Ectodermal cell (in vitro differentiated cells): ENCODE data around the gene CAMK2D.

Experiments
- H3K27ac ChIP-seq: 2 replicates; pipeline ENCODE4 v1.7.0; 2013; ENCODE audit warnings: mild to moderate bottlenecking, low read depth, low read length; ENCODE audit not compliant: insufficient read depth, poor library complexity, severe bottlenecking
- H3K27me3 ChIP-seq: 2 replicates; pipeline ENCODE4 v1.7.0; 2013; ENCODE audit warnings: mild to moderate bottlenecking, low read length; ENCODE audit not compliant: insufficient read depth, control insufficient read depth, poor library complexity, severe bottlenecking
- H3K36me3 ChIP-seq: one replicate; pipeline ENCODE4 v1.7.0; 2013; ENCODE audit warnings: low read length; ENCODE audit not compliant: control insufficient read depth, insufficient read depth
- H3K4me1 ChIP-seq: one replicate; pipeline ENCODE4 v1.7.0; 2013; ENCODE audit warnings: low read length; ENCODE audit not compliant: control insufficient read depth, insufficient read depth
- H3K4me3 ChIP-seq: 2 replicates; pipeline ENCODE4 v1.7.0; 2013; ENCODE audit warnings: low read depth, low read length, control low read depth; ENCODE audit not compliant: insufficient read depth
- H3K9me3 ChIP-seq: 2 replicates; pipeline ENCODE4 v1.7.0; 2013; ENCODE audit warnings: mild to moderate bottlenecking, low read length, moderate library complexity; ENCODE audit not compliant: control insufficient read depth
- WGBS, 2 experiments: methylation state at CpG; one replicate each; pipeline ENCODE4 v1.1.7; 2013; ENCODE audit warnings: missing lambda C conversion rate in 2 of 2; 5-methylcytosine and 5-hydroxymethylcytosine counted together

CAMK2D gene

DNA sequence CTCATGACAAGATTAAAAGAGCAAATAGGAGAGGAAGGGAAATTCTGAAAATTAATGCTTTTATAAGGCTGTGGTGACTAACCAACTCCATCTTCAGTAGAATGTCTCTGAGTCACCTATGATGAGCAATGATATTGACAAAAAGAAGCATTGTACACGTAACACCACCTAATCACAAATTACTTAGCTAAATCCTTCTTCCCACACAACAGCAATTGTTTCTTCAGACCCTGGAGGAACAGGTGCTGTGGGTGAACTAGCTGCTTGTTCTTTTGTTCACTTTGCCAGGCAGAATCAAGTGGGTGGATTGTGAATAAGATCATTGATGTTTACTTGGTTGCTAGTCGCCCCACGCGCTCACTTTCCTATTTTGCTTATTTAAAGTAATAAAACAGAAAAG lies 315.5 kb downstream of the CAMK2D start:
- no peaks in the 10 kb centered on the region for H3K27me3 ChIP-seq
- peaks cover 10% of the 10 kb centered on the region for H3K4me1 ChIP-seq
- H3K27ac ChIP-seq: no peak overlapping the region
- no peaks in the 10 kb centered on the region for H3K36me3 ChIP-seq
- no peaks in the 10 kb centered on the region for H3K9me3 ChIP-seq
- 89 to 97% methylated on average over 2 to 4 of the region's 4 CpGs for WGBS, 2 experiments
- no peak overlapping the region for H3K4me3 ChIP-seq

GRCh38 chr4:113445286-113445685 lies 316.3 kb downstream of the CAMK2D start:
- Histone ChIP-seq H3K9me3 (no peaks in the 10 kb centered on the region), H3K4me1 (peaks cover 10% of the 10 kb centered on the region), H3K27me3 (no peaks in the 10 kb centered on the region), H3K4me3 (no peak overlapping the region), H3K36me3 (no peaks in the 10 kb centered on the region), H3K27ac (no peak overlapping the region)
- WGBS, 2 experiments: 93 to 99% methylated on average over 5 of the region's 5 CpGs

- H3K27ac ChIP-seq: no peak overlapping the region
- no peaks in the 10 kb centered on the region for H3K9me3 ChIP-seq
- 85 to 92% methylated on average over 1 of the region's 1 CpG for WGBS, 2 experiments
- peaks cover 10% of the 10 kb centered on the region for H3K4me1 ChIP-seq
- no peaks in the 10 kb centered on the region for H3K36me3 ChIP-seq
- no peaks in the 10 kb centered on the region for H3K27me3 ChIP-seq
- H3K4me3 ChIP-seq: no peak overlapping the region
These were observed 317.2 kb downstream of the CAMK2D start for GRCh38 chr4:113444386-113444785.

- Histone ChIP-seq H3K4me1 (peaks cover 10% of the 10 kb centered on the region), H3K27me3 (no peaks in the 10 kb centered on the region), H3K4me3 (no peak overlapping the region), H3K9me3 (no peaks in the 10 kb centered on the region), H3K27ac (no peak overlapping the region), H3K36me3 (no peaks in the 10 kb centered on the region)
- 92 to 94% methylated on average over 6 of the region's 6 CpGs for WGBS, 2 experiments
These were observed 318.7 kb downstream of the CAMK2D start for GRCh38 chr4:113442826-113443225.

- H3K4me3 ChIP-seq: no peak overlapping the region
- no peaks in the 10 kb centered on the region for H3K36me3 ChIP-seq
- H3K27ac ChIP-seq: no peak overlapping the region
- no peaks in the 10 kb centered on the region for H3K27me3 ChIP-seq
- no peaks in the 10 kb centered on the region for H3K9me3 ChIP-seq
- WGBS, 2 experiments: 91 to 94% methylated on average over 4 of the region's 4 CpGs
- peaks cover 1% of the 10 kb centered on the region for H3K4me1 ChIP-seq
These were observed 321.2 kb downstream of the CAMK2D start for GRCh38 chr4:113440371-113440770.

- no peak overlapping the region for H3K27ac ChIP-seq
- H3K27me3 ChIP-seq: no peaks in the 10 kb centered on the region
- no peaks in the 10 kb centered on the region for H3K36me3 ChIP-seq
- H3K4me3 ChIP-seq: no peak overlapping the region
- 92 to 96% methylated on average over 5 of the region's 5 CpGs for WGBS, 2 experiments
- no peaks in the 10 kb centered on the region for H3K9me3 ChIP-seq
- no peaks in the 10 kb centered on the region for H3K4me1 ChIP-seq
These were observed 322.9 kb downstream of the CAMK2D start for GRCh38 chr4:113438596-113438995.

GRCh38 chr4:113437129-113437528 lies 324.4 kb downstream of the CAMK2D start:
- H3K36me3 ChIP-seq: no peaks in the 10 kb centered on the region
- no peaks in the 10 kb centered on the region for H3K27me3 ChIP-seq
- H3K27ac ChIP-seq: no peak overlapping the region
- H3K4me3 ChIP-seq: no peak overlapping the region
- no peaks in the 10 kb centered on the region for H3K9me3 ChIP-seq
- no peaks in the 10 kb centered on the region for H3K4me1 ChIP-seq
- WGBS, 2 experiments: 76% methylated on average over 3 of the region's 3 CpGs

DNA sequence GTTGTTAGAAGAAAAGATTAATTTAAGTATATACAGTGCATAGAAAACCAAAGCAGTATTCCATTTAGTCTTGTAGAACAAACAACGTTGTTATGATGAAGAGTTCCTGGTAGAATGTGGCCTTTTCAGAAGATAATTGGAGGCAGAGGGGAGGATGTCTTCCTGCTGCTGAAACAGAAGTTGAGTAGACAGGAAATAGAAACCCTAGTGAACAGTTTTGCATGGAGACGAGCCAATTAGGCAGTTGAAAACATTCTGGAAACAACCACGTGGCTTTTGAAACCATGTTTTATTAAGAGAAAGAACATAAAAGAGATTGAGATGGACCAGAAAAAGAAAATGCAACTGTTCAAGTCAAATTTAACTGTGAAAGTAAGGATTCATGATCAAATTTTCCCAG lies 325.2 kb downstream of the CAMK2D start:
- Histone ChIP-seq H3K9me3 (no peaks in the 10 kb centered on the region), H3K36me3 (no peaks in the 10 kb centered on the region), H3K27ac (no peak overlapping the region), H3K4me3 (no peak overlapping the region), H3K4me1 (no peaks in the 10 kb centered on the region), H3K27me3 (no peaks in the 10 kb centered on the region)
- WGBS, 2 experiments: 69 to 83% methylated on average over 3 of the region's 3 CpGs

DNA sequence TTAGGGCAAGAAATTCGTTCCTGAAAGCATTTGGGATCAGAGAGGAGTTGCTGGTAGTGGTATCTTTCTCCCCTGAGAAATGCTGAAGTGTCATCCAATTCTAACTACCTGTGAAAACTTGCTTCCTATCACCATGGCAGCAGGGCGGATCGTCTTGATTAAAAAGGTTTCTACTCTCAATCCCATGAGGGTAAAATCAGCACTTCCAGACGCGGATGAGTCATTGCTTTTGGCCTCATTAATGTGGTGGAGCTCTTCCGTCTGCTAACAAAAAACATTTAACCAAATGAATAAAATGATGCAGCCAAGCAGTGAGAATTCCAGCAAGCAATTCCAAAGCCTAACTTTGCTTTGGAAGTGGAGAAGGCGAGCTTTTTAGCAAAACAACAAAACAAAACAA lies 325.6 kb downstream of the CAMK2D start:
- no peak overlapping the region for H3K4me3 ChIP-seq
- H3K4me1 ChIP-seq: no peaks in the 10 kb centered on the region
- no peaks in the 10 kb centered on the region for H3K36me3 ChIP-seq
- WGBS, 2 experiments: 78 to 79% methylated on average over 6 to 7 of the region's 7 CpGs
- H3K27me3 ChIP-seq: no peaks in the 10 kb centered on the region
- no peaks in the 10 kb centered on the region for H3K9me3 ChIP-seq
- no peak overlapping the region for H3K27ac ChIP-seq

- H3K9me3 ChIP-seq: no peaks in the 10 kb centered on the region
- H3K27me3 ChIP-seq: no peaks in the 10 kb centered on the region
- no peak overlapping the region for H3K4me3 ChIP-seq
- H3K27ac ChIP-seq: no peak overlapping the region
- H3K4me1 ChIP-seq: no peaks in the 10 kb centered on the region
- no peaks in the 10 kb centered on the region for H3K36me3 ChIP-seq
- whole genome bisulfite sequencing, 2 experiments: 90 to 91% methylated on average over 3 of the region's 3 CpGs
These were observed 327.3 kb downstream of the CAMK2D start for GRCh38 chr4:113434247-113434587.

DNA sequence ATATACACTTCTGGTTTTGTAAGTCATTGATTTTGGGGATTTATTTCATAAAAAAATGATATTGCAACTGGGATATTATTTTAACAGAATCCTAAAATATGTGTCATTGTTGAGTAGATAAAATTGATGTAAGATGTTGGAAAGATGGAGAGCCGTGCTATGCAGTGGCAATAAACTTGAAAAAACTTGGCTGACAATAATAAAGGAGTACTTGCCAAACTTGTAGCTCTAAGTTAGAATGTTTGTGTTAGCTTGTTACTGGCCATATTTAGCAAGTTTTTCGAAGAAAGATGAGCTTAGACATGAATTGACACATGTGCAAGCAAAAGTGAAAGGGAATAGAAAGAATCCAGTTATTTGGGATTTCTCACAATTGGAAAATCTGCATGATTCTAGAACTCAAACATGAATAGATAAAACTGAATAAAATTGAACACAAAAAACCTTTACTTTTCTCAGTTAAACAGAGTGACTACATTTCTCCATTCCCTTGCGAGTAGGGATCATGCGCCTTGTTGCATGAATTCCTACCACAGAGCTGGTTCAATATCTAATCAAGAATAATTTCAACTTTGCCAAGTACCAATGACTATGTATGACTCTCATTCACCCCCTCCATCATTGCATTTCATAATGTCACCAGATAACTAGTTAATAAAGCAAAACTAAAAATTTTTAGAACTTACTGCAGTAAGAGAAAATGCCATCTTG lies 327.8 kb downstream of the CAMK2D start:
- Histone ChIP-seq H3K27ac (no peak overlapping the region), H3K4me3 (no peak overlapping the region), H3K27me3 (no peaks in the 10 kb centered on the region), H3K9me3 (no peaks in the 10 kb centered on the region), H3K36me3 (no peaks in the 10 kb centered on the region), H3K4me1 (no peaks in the 10 kb centered on the region)
- 91 to 95% methylated on average over 4 of the region's 4 CpGs for WGBS, 2 experiments
